Measurements from ENCODE around the gene SCN10A.

GRCh38 chr3:38840987-38841386 is 25.0 kb upstream of the SCN10A start:
- no peak for TF ChIP-seq POLR2A (IDR thresholded peaks at IDR 0.05)
- TF ChIP-seq, protein P1, sequence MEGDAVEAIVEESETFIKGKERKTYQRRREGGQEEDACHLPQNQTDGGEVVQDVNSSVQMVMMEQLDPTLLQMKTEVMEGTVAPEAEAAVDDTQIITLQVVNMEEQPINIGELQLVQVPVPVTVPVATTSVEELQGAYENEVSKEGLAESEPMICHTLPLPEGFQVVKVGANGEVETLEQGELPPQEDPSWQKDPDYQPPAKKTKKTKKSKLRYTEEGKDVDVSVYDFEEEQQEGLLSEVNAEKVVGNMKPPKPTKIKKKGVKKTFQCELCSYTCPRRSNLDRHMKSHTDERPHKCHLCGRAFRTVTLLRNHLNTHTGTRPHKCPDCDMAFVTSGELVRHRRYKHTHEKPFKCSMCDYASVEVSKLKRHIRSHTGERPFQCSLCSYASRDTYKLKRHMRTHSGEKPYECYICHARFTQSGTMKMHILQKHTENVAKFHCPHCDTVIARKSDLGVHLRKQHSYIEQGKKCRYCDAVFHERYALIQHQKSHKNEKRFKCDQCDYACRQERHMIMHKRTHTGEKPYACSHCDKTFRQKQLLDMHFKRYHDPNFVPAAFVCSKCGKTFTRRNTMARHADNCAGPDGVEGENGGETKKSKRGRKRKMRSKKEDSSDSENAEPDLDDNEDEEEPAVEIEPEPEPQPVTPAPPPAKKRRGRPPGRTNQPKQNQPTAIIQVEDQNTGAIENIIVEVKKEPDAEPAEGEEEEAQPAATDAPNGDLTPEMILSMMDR (IDR thresholded peaks at IDR 0.05) = no peak

All from esophagus squamous epithelium (tissue), 4 donors.